NCI-H446 (cell line): ENCODE data around the gene SLC13A5.
"Not testable (repeated sequence)": the region's sequence is repeated elsewhere in the genome, so short reads cannot be mapped to it uniquely, and the experiment has no call there.

Experiments
- DNase-seq, 2 experiments: peaks; one replicate each; lab custom pipeline; 2025; lab: John Stamatoyannopoulos, UW

SLC13A5 gene

GRCh38 chr17:6713130-6713917 lies at the start of gene SLC13A5:
SLC13A5 (minus strand) TSS chr17:6713369; CDS start chr17:6713333, 36 bp downstream.
- no peak for DNase-seq

DNA sequence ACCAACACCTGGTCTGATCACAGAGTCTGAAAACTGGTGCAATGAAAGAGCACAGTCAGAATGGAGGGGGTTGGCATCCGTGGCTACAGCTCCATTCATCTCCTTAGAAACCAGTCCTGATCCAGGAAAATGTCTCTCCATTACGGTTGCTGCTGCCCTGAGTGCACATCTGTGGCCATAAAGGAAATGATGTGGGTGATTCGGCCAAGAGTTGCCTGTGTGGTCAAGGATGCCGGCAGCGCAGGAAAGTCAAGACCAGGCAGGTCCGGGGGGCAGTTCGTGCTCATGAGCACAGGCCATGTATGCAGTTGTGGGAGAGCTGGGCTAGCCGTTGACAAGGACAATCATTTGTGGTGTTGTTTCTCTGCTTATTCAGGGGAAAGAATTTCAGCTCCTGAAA lies 48.6 kb upstream of the SLC13A5 start:
- DNase-seq: no peak

GRCh38 chr17:6757747-6758146 lies 44.6 kb upstream of the SLC13A5 start:
- no peak for DNase-seq

DNA sequence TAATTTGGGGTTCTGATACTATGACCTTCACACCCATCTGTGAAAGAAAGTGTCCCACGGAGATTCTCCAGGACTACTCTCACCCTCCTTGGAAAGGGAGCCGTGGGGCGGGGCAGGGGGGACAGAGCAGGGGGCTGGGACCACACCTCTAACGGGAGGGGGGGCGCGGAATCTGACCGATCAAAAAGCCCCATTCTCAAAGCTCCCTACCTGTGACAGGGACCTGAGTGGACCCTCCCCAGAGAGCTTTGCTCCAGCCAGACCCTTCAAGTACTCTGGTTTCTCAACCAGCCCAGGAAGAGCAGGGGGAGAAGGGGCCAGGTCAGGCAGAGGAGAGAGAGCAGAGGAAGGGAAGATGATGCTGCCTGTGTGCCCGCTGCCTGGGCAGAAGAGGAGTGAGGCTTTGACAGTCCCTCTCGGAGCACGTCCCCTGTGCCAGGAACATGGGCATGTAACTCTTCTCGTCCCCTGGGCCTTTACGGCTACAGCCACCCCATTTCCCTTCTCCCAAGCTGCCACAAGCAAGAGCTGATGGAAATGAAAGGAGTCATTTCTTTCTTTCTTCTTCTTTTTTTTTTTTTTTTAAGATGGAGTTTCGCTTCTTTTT lies 43.4 kb upstream of the SLC13A5 start:
- no peak for DNase-seq

GRCh38 chr17:6755731-6756184 lies 42.6 kb upstream of the SLC13A5 start, which contains the start of gene XAF1:
XAF1 (plus strand) TSS chr17:6756046; CDS start chr17:6756079, 33 bp downstream.
- no peak for DNase-seq

DNA sequence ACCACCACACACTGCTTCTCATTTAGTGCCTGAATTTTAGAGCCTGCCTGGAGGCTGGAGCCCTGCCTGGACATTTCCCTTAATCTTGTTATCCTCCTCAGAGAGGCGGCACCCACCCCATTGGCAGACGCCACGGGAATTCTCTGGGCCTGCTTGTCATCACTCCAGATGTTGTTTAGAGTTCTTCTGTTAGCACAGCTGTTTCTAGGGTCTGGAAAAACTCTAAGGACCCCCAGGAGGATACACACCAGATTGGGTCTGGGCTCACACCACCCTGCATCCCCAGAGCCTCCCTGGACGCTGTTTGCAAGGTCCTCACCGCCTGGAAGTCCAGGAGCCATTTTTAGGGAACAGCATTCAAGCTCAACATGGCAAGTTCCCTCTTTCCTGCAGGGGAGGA lies 42.1 kb upstream of the SLC13A5 start:
- no peak for DNase-seq

DNA sequence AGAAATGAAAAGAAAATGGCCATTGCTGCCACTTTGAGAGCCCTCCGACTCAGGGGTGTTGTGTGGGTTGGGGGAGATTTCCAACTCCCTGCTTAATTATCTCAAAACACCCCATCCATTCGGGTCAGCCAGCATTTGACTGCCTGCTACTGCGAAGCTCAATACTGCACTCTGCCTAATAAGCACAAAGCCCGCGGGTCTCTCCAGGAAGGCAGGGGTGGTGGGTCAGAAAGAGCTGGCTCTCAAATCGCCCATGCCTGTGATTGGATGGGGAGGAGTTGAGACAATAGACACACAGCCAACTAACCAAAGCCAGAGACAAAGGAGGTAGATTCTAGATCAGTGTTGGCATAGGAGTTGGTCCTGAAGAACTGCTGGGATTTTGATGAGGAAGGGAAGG lies 40.4 kb upstream of the SLC13A5 start:
- DNase-seq: no peak

DNA sequence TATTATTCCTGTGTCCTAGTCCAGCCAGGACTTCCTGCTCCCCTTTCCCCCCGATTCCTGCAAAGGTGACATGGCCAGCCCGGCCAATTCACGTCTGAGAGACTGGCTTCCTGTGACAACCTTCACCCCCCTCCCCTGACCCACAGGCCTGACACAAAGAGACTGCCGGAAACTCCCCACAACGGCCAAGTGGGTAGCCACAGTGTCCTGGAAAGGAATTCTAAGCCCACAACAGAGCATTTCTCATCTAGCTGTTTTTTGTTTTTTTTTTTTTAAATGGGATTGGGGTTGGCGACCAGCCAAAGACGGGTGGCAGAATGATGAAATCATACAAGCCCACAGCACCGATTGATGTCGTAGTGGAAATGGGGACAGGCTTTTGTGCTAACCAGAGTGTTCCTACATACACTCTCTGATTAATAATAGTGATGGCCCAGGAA lies 39.9 kb upstream of the SLC13A5 start:
- DNase-seq: no peak

DNA sequence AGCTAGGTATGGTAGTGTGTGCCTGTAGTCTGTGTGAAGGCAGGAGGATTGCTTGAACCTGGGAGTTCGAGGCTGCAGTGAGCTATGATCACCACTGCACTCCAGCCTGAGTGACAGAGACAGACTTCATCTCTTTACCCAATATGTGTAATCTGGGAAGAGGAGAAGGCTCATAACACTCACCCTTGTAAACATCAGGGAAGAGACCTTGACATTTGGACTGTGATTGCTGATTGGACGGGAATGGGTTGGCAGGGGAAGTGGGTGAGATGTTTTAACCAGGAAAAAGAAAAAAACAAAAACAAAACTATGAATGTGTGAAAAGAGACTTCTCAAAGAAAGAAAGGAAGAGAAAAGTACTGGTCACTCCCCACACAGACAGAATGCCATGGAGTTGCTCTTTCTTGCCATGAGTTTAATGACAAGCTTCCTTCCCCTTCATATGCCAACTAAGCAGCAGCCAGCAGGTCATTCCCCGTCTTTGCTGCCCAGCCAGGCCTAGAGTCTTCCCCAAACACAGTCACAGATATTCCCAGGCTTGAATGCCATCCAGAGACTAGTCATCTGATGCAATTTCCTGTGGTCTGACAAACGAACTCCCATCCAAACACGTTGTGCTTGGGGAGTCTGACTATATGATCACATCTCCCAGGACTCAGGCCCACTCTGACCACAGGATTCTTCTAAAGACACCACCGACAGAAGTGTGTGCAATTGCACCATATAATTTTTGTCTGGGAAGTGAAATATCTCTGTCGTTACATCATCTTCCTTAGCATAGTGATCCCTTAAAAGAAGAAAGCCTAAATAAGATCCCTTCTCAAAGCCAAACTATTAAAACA lies 39.1 kb upstream of the SLC13A5 start:
- no peak for DNase-seq

DNA sequence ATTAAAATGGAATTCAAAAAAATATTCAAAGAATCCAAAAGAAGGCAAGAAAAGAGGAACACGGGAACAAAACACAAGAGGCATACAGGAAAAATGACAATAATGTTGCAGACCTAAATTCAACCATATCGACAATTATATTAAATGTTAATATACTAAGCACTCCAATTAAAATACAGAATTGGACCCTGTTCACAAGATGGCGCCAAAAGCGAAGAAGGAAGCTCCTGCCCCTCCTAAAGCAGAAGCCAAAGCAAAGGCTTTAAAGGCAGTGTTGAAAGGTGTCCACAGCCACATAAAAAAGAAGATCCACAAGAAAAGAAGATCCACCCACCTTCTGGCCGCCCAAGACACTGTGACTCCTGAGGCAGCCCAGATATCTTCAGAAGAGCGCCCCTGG lies 36.4 kb upstream of the SLC13A5 start:
- no peak for DNase-seq

DNA sequence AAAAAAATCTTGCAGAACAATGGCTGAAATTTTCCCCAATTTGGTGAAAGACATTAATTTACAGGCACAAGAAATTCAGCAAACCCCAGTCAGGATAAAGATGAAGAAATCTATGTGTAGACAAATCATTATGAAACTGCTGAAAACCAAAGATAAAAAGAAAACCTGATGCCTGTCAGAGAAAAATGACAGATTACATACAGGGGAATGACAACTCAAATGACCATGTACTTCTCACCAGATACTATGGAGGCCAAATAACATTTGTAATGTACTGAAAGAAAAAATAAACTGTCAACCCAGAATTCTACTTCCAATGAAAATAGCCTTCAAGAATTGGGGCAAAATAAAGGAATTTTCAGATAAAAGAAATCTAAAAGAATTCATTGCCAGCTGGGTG lies 35.4 kb upstream of the SLC13A5 start:
- no peak for DNase-seq

DNA sequence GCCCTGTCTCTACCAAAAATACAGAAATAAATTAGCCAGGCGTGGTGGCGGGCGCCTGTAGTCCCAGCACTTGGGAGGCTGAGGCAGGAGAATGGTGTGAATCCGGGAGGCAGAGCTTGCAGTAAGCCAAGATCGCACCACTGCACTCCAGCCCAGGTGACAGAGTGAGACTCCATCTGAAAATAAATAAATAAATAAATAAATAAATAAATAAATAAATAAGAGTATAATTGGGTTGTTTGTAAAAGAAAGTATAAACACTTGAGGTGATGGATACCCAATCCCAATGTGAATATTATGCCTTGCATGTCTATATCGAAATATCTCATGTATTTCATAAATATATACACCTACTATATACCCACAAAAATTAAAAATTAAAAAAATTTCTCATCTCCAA lies 33.5 kb upstream of the SLC13A5 start:
- DNase-seq: not testable (repeated sequence)

GRCh38 chr17:6729531-6729930 lies 16.4 kb upstream of the SLC13A5 start:
- DNase-seq: no peak

DNA sequence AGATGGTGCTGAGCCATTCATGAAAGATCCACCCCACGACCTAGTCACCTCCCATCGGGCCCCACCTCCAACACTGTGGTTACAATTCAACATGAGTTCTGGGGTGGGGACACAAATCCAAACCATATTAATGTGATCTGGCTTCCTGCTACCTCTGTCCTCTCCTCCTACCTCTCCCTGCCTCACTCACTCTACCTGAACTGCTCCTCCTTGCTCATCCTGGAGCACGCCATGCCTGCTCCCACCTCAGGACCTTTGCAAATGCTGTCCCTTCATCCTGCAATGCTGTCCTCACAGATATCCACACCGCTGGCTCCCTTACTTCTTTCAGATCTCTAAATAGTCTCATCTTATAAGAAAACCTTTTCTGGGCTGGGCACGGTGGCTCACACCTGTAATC lies 10.8 kb upstream of the SLC13A5 start:
- DNase-seq: no peak

DNA sequence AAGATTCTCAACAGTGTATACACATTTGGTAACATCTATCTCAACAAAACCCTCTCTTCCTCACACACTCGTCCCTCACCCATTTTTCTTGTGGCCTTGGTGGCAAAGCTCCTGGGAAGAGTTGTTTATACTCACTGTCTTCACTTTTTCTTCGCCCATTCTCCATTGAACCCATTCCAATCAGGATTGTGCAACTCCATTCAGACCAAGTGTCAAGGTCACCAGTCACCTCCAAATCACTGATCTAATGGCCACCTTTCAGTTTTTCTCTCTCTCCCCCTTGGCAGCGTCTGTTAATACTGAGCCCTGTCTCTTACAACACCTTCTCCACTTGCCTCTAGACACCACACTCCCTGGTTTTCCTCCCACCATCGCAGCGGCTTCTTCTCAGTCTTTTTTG lies 8.6 kb upstream of the SLC13A5 start:
- no peak for DNase-seq

DNA sequence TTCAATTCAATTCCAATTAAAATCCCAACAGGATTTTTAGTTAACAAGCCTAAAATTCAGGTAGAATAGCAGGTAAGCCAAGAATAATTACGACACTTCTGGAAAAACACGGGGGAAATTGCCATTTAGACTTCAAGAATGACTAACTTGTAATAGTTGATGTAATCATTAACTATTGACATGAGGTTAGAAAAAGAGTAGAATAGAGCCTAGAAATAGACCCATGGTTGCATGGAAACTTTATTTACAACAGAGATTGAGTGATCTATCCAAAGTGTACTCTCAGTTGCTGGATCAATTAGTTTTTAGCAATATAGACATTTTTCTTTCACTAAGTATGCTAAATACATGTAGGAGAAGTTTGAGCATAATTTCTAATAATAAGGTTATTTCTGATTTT lies 3.6 kb upstream of the SLC13A5 start:
- no peak for DNase-seq

GRCh38 chr17:6714315-6714874 lies 1.2 kb upstream of the SLC13A5 start:
- no peak for DNase-seq

- DNase-seq: no peak
Observed at GRCh38 chr17:6713918-6714271, 726 bp upstream of the SLC13A5 start.

DNA sequence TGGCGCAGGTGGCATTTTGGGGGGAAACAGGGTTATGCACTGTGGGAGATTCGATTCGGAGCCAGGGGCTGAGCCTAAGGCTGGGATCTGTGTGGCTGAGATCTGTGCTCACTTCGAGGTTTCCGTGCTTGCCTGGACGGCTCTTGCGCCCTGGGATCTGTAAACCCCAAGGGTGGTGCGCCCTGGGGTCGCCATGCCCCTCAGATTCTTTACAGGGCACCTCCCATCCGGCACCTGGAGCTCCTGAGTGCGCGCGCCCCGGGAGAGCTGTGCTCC lies 377 bp downstream of the SLC13A5 start:
- no peak for DNase-seq

GRCh38 chr17:6712058-6712853 lies 913 bp downstream of the SLC13A5 start:
- no peak for DNase-seq

GRCh38 chr17:6711681-6712057 lies 1.5 kb downstream of the SLC13A5 start:
- DNase-seq: no peak
